ENCODE data around the gene PMPCA. TPM values are rescaled to one million over a fixed set of nuclear protein-coding genes. Genes with fewer than 3 reads are reported as not detected.

PMPCA gene
- total RNA-seq, 2 experiments from 2014 or later = 64.0 to 76.5 TPM

GRCh38 chr9:136471802-136472487 is 61.5 kb downstream of the PMPCA start:
- Mint-ChIP-seq H3K4me3 (no peak overlapping the region), H3K4me1 (no peaks in the 10 kb centered on the region), H3K9me3 (ENCODE audit: low read depth) (no peaks in the 10 kb centered on the region), H3K27ac (no peak overlapping the region), H3K27me3 (no peaks in the 10 kb centered on the region), H3K36me3 (peaks cover 39% of the 10 kb centered on the region)
- CTCF ChIA-PET = no interaction called here
- no peak for DNase-seq
- ATAC-seq = no peak

- Mint-ChIP-seq H3K36me3 (peaks cover 40% of the 10 kb centered on the region), H3K4me3 (no peak overlapping the region), H3K27me3 (no peaks in the 10 kb centered on the region), H3K4me1 (no peaks in the 10 kb centered on the region), H3K9me3 (ENCODE audit: low read depth) (no peaks in the 10 kb centered on the region), H3K27ac (no peak overlapping the region)
- CTCF ChIA-PET = interaction anchor here (1.5 kb wide), 1 partner anchor 15 kb away, joined by 5 read pairs; no protein-coding TSS in a partner anchor
- DNase-seq = no peak
- no peak for ATAC-seq
Observed at GRCh38 chr9:136472640-136473353, 62.3 kb downstream of the PMPCA start.

GRCh38 chr9:136473354-136473721 is 62.9 kb downstream of the PMPCA start:
- DNase-seq = no peak

More at GRCh38 chr9:136473354-136473721, 62.9 kb downstream of the PMPCA start:
- peaks cover under 1% of the 10 kb centered on the region for H3K4me1 Mint-ChIP-seq
- ATAC-seq = no peak
- H3K4me3 Mint-ChIP-seq = no peak overlapping the region
- peaks cover 39% of the 10 kb centered on the region for H3K36me3 Mint-ChIP-seq
- H3K27me3 Mint-ChIP-seq = no peaks in the 10 kb centered on the region
- no peak overlapping the region for H3K27ac Mint-ChIP-seq
- CTCF ChIA-PET = interaction anchor here (1.5 kb wide), 1 partner anchor 14 kb away, joined by 5 read pairs; no protein-coding TSS in a partner anchor
- H3K9me3 Mint-ChIP-seq (ENCODE audit: low read depth) = no peaks in the 10 kb centered on the region

Other genes starting within 250 kb of the PMPCA start
- not detected for gene LHX3, start 205.5 kb upstream of the PMPCA start, total RNA-seq
- gene QSOX2, start 164.8 kb upstream of the PMPCA start, total RNA-seq = 10 to 100 TPM; 11.2 to 13.6 TPM
- gene CCDC187, start 106.6 kb upstream of the PMPCA start, total RNA-seq = not detected
- 1 to 10 TPM; 4.5 to 6.7 TPM for gene GPSM1, start 83.1 kb upstream of the PMPCA start, total RNA-seq
- gene DNLZ, start 46.9 kb upstream of the PMPCA start, total RNA-seq = 10 to 100 TPM; 22.4 to 23.7 TPM
- gene CARD9, start 37.0 kb upstream of the PMPCA start, total RNA-seq = 1 to 10 TPM in 1 of 2 experiments, under 1 TPM in 1; 0.50 to 3.1 TPM
- gene SNAPC4, start 10.5 kb upstream of the PMPCA start, total RNA-seq = 10 to 100 TPM; 12.4 to 17.0 TPM
- 10 to 100 TPM; 47.4 to 54.2 TPM for gene ENTR1, start within 50 bp of the PMPCA start, total RNA-seq
- 10 to 100 TPM; 20.0 to 21.4 TPM for gene INPP5E, start 29.2 kb downstream of the PMPCA start, total RNA-seq
- gene SEC16A, start 72.4 kb downstream of the PMPCA start, total RNA-seq = 10 to 100 TPM; 88.0 to 96.7 TPM
- 10 to 100 TPM; 67.3 to 73.5 TPM for gene NOTCH1, start 135.4 kb downstream of the PMPCA start, total RNA-seq